ENCODE measurements around the gene GABBR2. TPM values are rescaled to one million over a fixed set of nuclear protein-coding genes. Genes with fewer than 3 reads are reported as not detected.
A peak's percentile ranks its signal among the peaks of the same experiment; 100 is the strongest.

The GABBR2 gene
- total and polyA plus RNA-seq, 9 of the 15 experiments (the other 6 are each of a cell fraction or from before 2014, with no cell fraction given), result 0.15 to 1.9 (median 0.32) TPM

GRCh38 chr9:98429613-98430012 is 279.1 kb downstream of the GABBR2 start:
- BruUV-seq (replicated peaks), result no TSS peak
- Histone ChIP-seq H3K79me2 (ENCODE audit: control insufficient read depth, insufficient read depth, low read length) (no peaks in the 10 kb centered on the region), H2AFZ (ENCODE audit: low read depth, low read length) (peak overlapping the region; percentile 82), H4K20me1 (replicated peaks; ENCODE audit: control insufficient read depth, insufficient read depth, low read length) (no peaks in the 10 kb centered on the region), H3K9me1 (ENCODE audit: control insufficient read depth, insufficient read depth, low read length) (no peaks in the 10 kb centered on the region), H3K4me2 (ENCODE audit: insufficient read depth, low read length) (no peak overlapping the region), H3K9ac (ENCODE audit: insufficient read depth in 1 of 2, low read depth in 2 of 2, low read length in 2 of 2) (peak overlapping the region in 1 of 2 experiments; percentile 17; a peak in 1 of 4 replicates), H3K36me3 (ENCODE audit: control insufficient read depth, insufficient read depth, low read length) (no peaks in the 10 kb centered on the region), H3K9me3 (replicated peaks; ENCODE audit: control insufficient read depth, insufficient read depth, low read depth, low read length) (no peaks in the 10 kb centered on the region), H3K4me3 (no peak overlapping the region), H3K27ac (ENCODE audit: extremely low read depth, low read depth, low read length) (peak overlapping the region; percentile 63; the same call in 2 of the 3 replicates), H3K27me3 (ENCODE audit: control insufficient read depth in 2 of 2, insufficient read depth in 2 of 2, low read length in 2 of 2) (no peaks in the 10 kb centered on the region), H3K4me1 (replicated peaks in 1 of 2; ENCODE audit: control insufficient read depth in 2 of 2, insufficient read depth in 2 of 2, low read length in 2 of 2) (peaks cover 13 to 31% of the 10 kb centered on the region in 2 experiments; a peak in 4 of 5 replicates)
- intact Hi-C loops (cut with micrococcal nuclease), result no loop called here
- ChIA-PET CTCF (ENCODE audit: low intra/inter-chr PET ratio) (no interaction called here), POLR2A (interaction anchor here (0.7 to 1.5 kb wide), 6 partner anchors 9 to 945 kb away, joined by 3 read pairs; no protein-coding TSS in a partner anchor)
- in situ Hi-C loops (cut with MboI), result no loop called here
- DNase-seq (ENCODE audit: extremely low read depth in 1 of 4, low spot score in 3 of 4) (peak in 2 of 4 experiments; percentile 31 to 49), ATAC-seq (peak; percentile 71), FAIRE-seq (no peak)
- 38% methylated on average over 1 of the region's 1 CpG for WGBS (ENCODE audit: insufficient coverage, low coverage, missing lambda C conversion rate)
- TF ChIP-seq ZNF184 (CRISPR knock-in tag; IDR thresholded peaks at IDR 0.05), result no peak
- TF ChIP-seq NRF1 (conservative IDR thresholded peaks at IDR 0.05 in 1 of 2, IDR thresholded peaks at IDR 0.05 in 1 of 2), result no peak
- no peak for TF ChIP-seq NR4A1 (CRISPR knock-in tag; IDR thresholded peaks at IDR 0.05)
- TF ChIP-seq NR4A1 (tag; IDR thresholded peaks at IDR 0.05), result peak; percentile 62; the same call in 1 of the 2 replicates
- no peak for TF ChIP-seq MTF1 (CRISPR knock-in tag; IDR thresholded peaks at IDR 0.05; ENCODE audit: borderline replicate concordance)
- no peak for TF ChIP-seq MCM2 (IDR thresholded peaks at IDR 0.05; ENCODE audit: low read depth)
- TF ChIP-seq CSDE1 (IDR thresholded peaks at IDR 0.05), result no peak
- TF ChIP-seq TAF7 (tag; IDR thresholded peaks at IDR 0.05), result 0 out of 2 replicates have a peak, but pooled peaks have one; percentile 4
- peak; percentile 58 for TF ChIP-seq L3MBTL2 (IDR thresholded peaks at IDR 0.05)
- TF ChIP-seq KDM2B (CRISPR knock-in tag; IDR thresholded peaks at IDR 0.05), result no peak
- TF ChIP-seq SMARCE1 (IDR thresholded peaks at IDR 0.05), result no peak
- TF ChIP-seq HSF4 (CRISPR knock-in tag; IDR thresholded peaks at IDR 0.05; ENCODE audit: borderline replicate concordance), result no peak
- peak; percentile 65 for TF ChIP-seq ZNF239 (CRISPR knock-in tag; IDR thresholded peaks at IDR 0.05)
- no peak for TF ChIP-seq THRA (IDR thresholded peaks at IDR 0.05)
- TF ChIP-seq AFF4 (CRISPR knock-in tag; IDR thresholded peaks at IDR 0.05), result no peak
- peak; percentile 85 for TF ChIP-seq JUND (IDR thresholded peaks at IDR 0.05; ENCODE audit: borderline replicate concordance, low read depth, low read length)
- peak; percentile 66; the same call in 1 of the 3 replicates for TF ChIP-seq JUND (tag; IDR thresholded peaks at IDR 0.05; ENCODE audit: borderline replicate concordance, low read depth, low read length)
- no peak for TF ChIP-seq CREB5 (CRISPR knock-in tag; IDR thresholded peaks at IDR 0.05)
- TF ChIP-seq PPARD (CRISPR knock-in tag; IDR thresholded peaks at IDR 0.05), result no peak

Data from K562 (cell line).